NCI-H69 (cell line): ENCODE results near the gene ACOD1.
"Not testable (repeated sequence)": the region's sequence is repeated elsewhere in the genome, so short reads cannot be mapped to it uniquely, and the experiment has no call there.

Experiments
- DNase-seq: peaks from one replicate; lab custom pipeline; 2025; lab: John Stamatoyannopoulos, UW

Gene ACOD1

DNA sequence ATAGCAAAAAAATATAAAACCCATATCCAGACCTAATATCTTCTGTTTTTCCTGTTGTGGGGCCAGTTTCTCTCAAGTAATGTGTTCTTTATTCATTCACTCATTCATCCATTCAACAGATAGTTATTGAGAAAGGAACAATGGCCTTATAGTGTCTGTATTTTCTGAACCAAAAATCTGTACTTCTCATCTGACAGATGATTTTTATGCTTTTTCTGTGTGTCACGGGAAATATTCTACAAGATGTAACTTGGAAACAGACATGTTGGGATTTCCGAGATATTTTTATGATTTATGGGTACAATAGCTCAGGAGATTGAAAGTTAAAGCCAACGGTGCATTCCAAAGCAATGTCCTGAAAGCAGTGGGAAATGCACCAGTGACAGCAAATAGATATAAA, 5.7 kb downstream of the ACOD1 start:
- no peak for DNase-seq

GRCh38 chr13:76954538-76954937, 6.2 kb downstream of the ACOD1 start:
- no peak for DNase-seq

DNA sequence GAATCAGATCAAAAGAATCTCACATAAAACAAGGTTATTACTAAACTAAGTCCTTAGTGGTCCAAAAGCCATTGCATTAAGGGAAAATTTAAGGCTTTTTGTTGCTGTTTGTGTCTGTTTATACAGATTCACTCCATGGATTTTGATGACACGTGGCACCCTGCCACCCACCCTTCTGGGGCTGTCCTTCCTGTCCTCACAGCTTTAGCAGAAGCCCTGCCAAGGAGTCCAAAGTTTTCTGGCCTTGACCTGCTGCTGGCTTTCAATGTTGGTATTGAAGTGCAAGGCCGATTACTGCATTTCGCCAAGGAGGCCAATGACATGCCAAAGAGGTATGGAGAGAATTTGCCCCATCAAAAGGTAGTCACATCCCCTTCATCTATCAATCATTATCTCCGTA, 6.9 kb downstream of the ACOD1 start:
- no peak for DNase-seq

DNA sequence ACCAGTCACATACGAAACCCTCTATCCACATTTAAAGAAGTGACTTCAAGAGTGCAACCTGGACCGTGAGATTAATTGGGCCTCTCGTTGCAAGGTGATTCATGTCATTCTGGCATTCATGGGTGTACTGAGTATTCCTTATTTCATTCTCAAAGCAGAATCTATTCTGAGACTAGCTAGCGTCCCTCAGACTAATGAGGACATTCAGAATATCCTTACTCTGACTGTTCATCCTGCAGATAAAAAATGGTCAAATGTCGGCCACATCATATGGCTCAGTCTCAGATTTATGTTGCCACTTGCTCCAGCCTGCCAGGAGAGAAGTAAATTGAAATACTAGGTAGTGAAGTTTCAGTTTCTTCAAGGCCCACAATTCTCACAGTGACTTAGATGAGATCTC, 7.3 kb downstream of the ACOD1 start:
- DNase-seq: no peak

DNA sequence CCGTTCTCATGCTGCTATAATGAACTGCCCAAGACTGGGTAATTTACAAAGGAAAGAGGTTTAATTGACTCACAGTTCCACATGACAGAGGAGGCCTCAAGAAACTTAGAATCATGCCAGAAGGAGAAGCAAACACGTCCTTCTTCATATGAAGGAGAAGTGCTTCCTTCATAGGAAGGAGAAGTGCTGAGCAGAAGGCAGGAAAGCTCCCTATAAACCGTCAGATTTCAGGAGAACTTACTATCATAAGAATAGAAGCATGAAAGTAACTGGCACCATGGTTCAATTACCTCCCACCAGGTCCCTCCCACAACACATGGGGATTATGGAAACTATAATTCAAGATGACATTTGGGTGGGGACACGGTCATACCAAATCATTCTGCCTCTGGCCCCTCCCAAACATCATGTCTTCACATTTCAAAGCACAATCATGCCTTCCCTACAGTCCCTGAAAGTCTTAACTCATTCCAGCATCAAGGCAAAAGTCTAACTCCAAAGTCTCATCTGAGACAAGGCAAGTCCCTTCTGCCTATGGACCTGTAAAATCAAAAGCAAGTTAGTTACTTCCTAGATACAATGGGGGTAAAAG, 10.6 kb downstream of the ACOD1 start:
- DNase-seq: no peak

DNA sequence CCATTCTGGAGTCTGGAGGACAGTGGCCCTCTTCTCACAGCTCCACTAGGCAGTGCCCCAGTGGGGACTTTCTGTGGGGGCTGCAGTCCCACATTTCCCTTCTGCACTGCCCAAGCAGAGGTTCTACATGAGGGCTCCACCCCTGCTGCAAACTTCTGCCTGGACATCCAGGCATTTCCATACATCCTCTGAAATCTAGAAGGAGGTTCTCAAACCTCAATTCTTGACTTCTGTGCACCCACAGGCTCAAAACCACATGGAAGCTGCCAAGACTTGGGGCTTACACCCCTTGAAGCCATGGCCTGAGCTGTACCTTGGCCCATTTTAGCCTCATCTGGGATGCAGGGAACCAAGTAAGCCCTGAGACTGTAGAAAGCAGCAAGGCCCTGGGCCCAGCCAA, 11.4 kb downstream of the ACOD1 start:
- not testable (repeated sequence) for DNase-seq

GRCh38 chr13:76965759-76966421, 17.6 kb downstream of the ACOD1 start:
- peak; percentile 45 for DNase-seq

DNA sequence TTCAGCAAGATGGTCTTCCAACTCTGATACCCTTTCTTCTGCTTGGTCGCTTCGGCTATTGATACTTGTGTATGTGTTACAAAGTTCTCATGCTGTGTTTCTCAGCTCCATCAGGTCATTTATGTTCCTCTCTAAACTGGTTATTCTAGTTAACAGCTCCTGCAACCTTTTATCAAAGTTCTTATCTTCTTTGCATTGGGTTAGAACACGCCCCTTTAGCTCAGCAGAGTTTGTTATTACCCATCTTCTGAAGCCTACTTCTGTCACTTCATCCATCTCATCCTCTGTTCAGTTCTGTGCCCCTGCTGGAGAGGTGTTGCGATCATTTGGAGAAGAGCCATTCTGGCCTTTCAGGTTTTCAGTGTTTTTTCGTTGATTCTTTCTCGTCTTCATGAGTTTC, 18.7 kb downstream of the ACOD1 start:
- no peak for DNase-seq

GRCh38 chr13:76968041-76968440, 19.7 kb downstream of the ACOD1 start:
- peak; percentile 47 for DNase-seq

- DNase-seq: no peak
Measured at GRCh38 chr13:76969488-76970365, 21.4 kb downstream of the ACOD1 start.

DNA sequence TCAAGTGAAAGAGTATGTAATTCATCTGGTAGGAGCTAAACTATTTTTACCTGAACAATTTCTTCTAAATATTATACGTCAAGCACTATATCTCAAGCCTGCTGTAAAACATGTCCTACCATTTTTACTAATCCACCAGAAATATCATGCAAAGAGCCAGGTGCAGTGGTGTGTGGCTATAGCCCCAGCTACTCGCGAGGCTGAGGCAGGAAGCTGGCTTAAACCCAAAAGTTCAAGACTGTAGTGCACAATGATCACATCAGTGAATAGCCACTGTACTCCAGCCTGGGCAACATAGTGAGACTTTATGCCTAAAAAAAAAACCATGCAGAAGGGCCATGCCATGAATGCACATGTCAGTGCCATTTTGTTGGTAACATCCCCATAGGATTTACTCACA, 22.9 kb downstream of the ACOD1 start:
- DNase-seq: peak; percentile 11

- DNase-seq: peak; percentile 58
Measured at GRCh38 chr13:76971851-76972829, 23.8 kb downstream of the ACOD1 start.

- DNase-seq: no peak
Measured at GRCh38 chr13:76973920-76974617, 25.8 kb downstream of the ACOD1 start.

DNA sequence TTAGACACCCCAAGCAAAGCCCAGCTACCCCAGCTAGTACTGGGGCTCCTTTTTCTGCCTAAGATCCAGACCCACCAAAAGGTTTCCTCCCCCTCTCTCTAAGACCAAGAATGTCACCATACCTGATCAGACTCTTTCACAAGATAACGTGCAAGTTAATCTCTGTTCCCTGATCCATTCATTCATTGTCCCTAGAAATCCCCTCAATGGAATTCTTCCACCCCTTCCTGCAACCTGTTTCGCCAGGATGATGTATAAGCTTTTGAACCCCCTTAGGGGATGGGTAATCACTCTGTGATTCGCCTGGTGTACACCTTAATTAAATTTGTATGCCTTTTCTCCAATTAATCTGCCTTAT, 26.3 kb downstream of the ACOD1 start:
- no peak for DNase-seq

DNA sequence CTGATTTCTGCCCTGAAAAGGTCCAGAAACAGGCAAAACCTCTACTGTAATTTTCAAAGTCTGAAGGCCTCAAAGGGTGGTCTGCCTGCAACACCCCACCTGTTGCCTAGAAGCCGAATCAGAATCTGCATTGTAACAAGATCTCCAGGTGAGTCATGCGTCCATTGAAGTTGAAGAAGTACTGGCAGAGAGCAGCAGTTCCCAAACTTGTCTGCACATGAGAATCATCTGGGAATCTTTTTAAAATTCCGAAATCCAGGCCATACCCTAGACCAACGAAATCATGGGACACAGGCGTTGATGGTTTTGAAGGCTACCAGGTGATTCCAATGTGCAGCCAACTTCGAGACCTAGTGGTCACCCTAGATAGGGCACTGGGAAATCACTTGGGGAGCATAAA, 27.6 kb downstream of the ACOD1 start:
- DNase-seq: no peak

DNA sequence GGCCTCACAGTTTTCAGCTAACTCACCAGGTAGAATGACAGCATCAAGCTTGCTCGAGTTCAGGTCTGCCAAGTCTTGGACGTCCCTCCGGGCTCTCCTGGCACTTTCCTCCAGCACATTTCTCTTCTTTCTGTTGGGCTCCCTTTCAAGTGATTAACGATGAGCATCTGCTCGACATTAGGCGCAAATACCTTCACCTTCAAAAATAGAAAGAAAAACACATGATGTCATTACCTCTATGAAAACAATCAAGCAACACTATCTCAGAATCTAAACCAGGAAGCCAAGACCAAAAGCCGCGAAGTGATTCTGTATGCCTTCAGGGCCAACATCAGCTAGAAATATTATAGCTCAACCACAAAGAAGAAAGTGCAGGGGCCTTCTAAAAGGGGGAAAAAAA, 28.2 kb downstream of the ACOD1 start:
- DNase-seq: peak; percentile 71

DNA sequence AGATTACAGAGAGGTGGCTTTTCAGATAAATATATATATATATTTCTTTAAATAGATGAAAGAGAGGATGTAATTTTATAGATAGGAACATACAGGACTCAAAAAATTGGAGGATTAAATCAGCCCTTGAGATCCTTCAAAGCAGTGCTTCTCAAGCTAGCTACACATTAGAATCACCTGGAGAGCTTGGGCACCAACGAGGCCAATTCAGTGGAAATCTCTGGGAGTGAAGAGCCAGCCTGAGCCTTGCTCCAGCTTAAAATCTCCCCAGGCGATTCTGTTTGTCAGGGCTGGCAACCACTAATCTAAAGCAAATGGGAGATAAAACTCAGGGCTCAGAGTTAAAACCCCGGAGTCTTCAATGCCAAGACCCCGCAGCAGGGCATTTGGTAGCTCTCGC, 28.6 kb downstream of the ACOD1 start:
- no peak for DNase-seq

DNA sequence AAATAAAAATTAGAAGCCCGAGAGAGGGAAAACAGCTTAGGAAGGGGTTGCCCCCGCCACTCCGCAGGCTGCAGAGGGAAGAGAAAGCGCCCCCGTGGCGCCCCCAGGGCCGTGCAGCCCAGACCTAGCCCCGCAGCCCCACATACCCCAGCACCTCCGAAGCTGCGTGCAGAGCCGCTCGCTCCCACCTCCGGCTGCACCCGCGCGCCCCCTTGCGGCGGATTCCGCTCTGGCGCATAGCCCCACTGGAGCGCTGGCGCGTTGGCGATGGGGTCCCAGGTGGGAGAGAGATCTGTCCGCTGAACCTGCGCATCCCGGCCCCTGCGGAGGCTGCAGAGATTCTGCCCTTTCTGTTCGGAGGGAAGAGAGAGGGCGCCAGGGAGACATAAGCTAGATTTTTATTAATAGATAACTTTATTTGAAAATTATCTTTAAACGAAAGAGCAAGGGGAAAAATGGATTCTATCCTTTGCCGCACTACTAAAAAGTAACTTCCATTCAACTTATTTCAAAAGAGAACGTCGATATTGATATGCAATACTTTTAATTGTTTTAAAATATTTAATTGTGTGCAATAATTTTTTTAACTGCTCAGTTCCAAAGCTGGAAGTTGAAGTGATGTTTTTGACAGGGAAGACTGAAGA, 31.9 kb downstream of the ACOD1 start:
- peak; percentile 77 for DNase-seq

DNA sequence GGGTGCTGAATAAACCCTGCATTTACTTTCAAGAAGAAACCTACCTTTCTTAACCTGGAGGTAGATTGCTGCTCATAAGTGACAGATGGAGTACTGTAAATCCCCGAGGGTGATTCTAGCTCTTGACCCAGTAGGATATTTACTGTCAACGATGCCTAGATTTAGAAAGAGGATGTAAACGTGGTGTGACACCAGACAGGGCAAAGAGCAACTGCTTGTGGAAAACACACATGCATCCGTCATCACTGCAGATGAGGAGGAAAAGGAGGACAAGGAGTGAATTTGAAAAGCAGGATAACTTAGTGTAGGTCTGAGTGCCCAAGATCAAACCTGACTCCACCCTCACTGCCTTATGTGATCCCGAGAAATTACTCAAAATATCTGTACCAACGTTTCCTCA, 33.8 kb downstream of the ACOD1 start:
- peak; percentile 32 for DNase-seq

DNA sequence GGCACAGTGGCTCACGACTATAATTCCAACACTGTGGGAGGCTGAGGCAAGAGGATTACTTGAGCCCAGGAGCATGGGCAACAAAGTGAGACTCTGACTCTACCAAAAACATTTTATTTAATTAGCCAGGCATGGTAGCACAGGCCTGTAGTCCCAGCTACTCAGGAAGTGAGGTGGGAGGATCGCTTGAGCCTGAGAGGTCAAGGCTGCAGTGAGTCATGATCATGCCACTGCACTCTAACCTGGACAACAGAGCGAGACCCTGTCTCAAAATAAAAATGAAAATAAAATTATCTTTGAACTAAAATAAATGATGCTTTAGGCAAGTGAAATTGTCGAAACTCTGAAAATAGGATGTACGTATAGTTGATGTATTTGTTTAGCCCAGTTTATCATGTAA, 35.4 kb downstream of the ACOD1 start:
- DNase-seq: no peak

- peak; percentile 41 for DNase-seq
Measured at GRCh38 chr13:76991432-76991795, 43.1 kb downstream of the ACOD1 start.
